Inflammatory macrophage treated with lipopolysaccharide for 1 hour (primary cell): Measurements from ENCODE around the gene MT1HL1.

Source experiments
- DNase-seq, 2 donors: peaks; one replicate each; pipeline ENCODE4 v3.0.0-alpha.2; 2020 to 2022

Gene MT1HL1

DNA sequence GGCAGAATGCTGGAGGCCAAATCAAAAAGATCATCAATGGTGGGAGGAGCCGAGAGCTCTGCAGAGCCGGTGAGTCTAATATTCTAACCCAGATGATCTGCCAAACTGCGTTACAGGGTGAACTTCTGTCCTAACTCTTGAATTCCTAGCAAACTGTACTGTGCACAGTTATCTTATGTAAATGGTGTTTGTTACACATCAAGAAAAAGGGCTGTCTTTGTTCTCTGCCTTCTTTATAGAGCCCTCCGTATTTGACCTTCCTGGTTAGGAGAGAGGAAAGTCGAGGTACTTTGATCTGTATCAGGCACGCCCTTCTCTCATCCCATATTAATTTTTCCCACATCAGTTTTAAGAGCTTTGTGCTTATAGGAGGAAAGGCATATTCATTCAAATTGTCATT, 37.6 kb downstream of the MT1HL1 start:
- no peak for DNase-seq

DNA sequence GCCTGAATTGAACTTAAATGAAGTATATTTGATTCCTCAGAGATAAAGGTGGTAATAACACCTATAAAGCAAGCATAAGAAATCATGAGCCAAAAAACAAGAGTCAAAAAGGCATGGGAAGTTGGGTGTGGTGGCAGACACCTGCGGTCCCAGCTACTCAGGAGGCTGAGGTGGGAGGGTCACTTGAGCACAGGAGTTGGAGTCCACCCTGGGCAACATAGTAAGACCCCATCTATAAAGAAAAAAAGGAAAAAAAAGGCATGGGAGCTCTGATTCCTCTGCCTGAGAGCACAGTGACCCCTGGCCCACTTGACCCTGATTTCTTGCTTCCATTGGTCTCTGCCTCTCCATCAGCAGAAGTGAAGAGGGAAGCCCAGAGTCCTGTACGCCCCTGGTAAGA, 40.3 kb downstream of the MT1HL1 start:
- DNase-seq, result no peak

DNA sequence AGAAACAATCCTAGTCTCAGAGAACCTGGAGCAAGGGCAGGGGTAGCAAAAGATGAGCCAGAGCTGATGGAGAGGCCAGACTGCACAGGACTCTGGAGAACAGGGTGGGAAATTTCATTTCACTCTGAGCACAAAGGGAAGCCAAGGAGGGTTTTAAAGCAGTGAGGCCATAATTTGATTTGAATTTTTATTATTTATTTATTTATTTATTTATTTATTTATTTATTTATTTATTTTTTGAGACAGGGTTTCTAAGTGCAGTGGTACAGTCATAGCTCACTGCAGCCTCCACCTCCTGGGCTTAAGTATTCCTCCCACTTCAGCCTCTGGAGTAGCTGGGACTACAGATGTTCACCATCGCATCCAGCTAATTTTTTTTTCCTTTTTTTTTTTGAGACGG, 45.1 kb downstream of the MT1HL1 start:
- no peak for DNase-seq

DNA sequence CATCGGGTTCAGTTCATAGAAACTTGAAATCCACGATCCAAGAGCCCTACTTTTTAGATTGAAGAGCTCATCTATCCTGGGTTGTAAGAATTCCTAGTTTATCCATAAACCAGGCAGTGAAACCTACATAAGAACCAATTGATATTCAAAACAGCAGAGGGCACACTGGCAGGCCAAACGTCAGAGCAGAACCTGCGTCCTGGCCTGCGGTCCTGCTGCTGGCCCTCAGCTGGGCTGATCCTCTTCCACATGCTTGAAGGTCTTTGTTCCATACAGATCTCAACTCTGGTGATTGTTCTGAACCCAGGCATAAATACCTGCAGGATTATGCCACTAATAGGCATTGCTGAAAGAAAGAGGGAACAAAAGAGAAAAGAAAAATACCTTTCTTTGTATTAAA, 47.0 kb downstream of the MT1HL1 start:
- no peak for DNase-seq
